ENCODE measurements around the gene GTF2A1. TPM values are rescaled to one million over a fixed set of nuclear protein-coding genes. Genes with fewer than 3 reads are reported as not detected.

Gene GTF2A1
- total and polyA plus RNA-seq, 2 donors (not counting 3 experiments of a cell fraction or from before 2014, with no cell fraction given) = 11.1 to 33.4 TPM

DNA sequence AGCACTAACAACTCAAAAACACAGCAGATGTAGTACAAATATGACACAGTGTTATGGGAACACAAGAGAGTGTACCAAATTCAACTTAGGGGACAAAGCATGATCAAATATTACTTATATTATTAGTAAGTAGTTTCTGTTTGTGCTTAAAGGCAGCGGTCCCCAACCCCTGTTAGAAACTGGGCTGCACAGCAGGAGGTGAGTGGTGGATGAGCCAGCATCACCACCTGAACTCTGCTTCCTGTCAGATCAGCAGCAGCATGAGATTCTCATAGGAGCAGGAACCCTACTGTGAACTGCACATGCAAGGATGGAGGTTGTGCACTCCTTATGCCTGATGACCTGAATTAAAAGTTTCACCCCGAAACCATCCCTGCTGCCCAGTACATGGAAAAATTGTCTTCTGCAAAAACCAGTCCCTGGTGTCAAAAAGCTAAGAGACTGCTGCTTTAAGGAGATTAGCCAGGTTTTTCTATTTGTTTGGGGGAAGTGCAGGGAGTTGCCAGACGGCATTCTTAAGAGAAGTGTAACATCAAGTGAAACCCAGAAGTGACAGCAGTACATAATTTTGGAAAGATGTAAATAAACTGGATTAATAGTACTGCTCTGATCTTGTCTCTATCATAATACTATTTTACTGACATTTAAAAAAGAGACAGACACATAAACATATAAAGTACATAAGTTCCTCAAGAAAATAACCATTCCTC is 26.7 kb downstream of the GTF2A1 start:
- ChIA-PET CTCF (no interaction called here), POLR2A (no interaction called here)
- dilution Hi-C loops (cut with MboI; ENCODE audit: extremely low pct_ligation_motif_present, low sequenced_read_pairs) = no loop called here
- intact Hi-C loops (cut with micrococcal nuclease) = no loop called here
- FAIRE-seq (no peak), DNase-seq (ENCODE audit: low read depth, low spot score) (no peak)
- Histone ChIP-seq H2AFZ (ENCODE audit: low read depth, low read length) (no peak overlapping the region), H3K4me3 (replicated peaks in 1 of 3; ENCODE audit: insufficient read depth in 1 of 3, low read depth in 1 of 3, low read length in 3 of 3) (no peak overlapping the region), H3K36me3 (ENCODE audit: control insufficient read depth in 2 of 2, extremely low read depth in 1 of 2, insufficient read depth in 2 of 2, low read length in 2 of 2) (peaks cover 6 to 16% of the 10 kb centered on the region in 2 experiments), H4K20me1 (replicated peaks; ENCODE audit: control insufficient read depth, extremely low read depth, insufficient read depth, low read length) (no peaks in the 10 kb centered on the region), H3K9ac (replicated peaks; ENCODE audit: extremely low read depth, insufficient read depth, low read length) (no peak overlapping the region), H3K4me1 (ENCODE audit: control insufficient read depth, extremely low read depth, insufficient read depth, low read length) (no peaks in the 10 kb centered on the region), H3K4me2 (ENCODE audit: insufficient read depth, low read length) (no peak overlapping the region), H3K27ac (ENCODE audit: insufficient read depth, low read depth, low read length) (no peak overlapping the region), H3K9me3 (replicated peaks; ENCODE audit: control insufficient read depth, insufficient read depth, low read length) (no peaks in the 10 kb centered on the region), H3K9me1 (replicated peaks; ENCODE audit: control insufficient read depth, extremely low read depth, insufficient read depth, low read length) (no peaks in the 10 kb centered on the region), H3K79me2 (ENCODE audit: control insufficient read depth, insufficient read depth, low read length) (peaks cover 11% of the 10 kb centered on the region), H3K27me3 (ENCODE audit: control insufficient read depth in 2 of 2, insufficient read depth in 2 of 2, low read length in 2 of 2) (no peaks in the 10 kb centered on the region)
- TF ChIP-seq POLR2AphosphoS5 (IDR thresholded peaks at IDR 0.05; ENCODE audit: insufficient read depth, low read depth, low read length) (no peak), MYC (IDR thresholded peaks at IDR 0.05; ENCODE audit: low read depth, low read length) (no peak), EZH2 (IDR thresholded peaks at IDR 0.05; ENCODE audit: borderline replicate concordance, low read depth, low read length, severe bottlenecking) (no peak), FOS (IDR thresholded peaks at IDR 0.05; ENCODE audit: borderline replicate concordance, insufficient read depth, low read length) (no peak)
- TF ChIP-seq, protein P1, sequence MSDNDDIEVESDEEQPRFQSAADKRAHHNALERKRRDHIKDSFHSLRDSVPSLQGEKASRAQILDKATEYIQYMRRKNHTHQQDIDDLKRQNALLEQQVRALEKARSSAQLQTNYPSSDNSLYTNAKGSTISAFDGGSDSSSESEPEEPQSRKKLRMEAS (IDR thresholded peaks at IDR 0.05; ENCODE audit: insufficient read depth, insufficient read length) = no peak
- BruUV-seq (replicated peaks) = no TSS peak

- POLR2A ChIA-PET = no interaction called here
- peaks cover 6 to 16% of the 10 kb centered on the region in 2 experiments for H3K36me3 ChIP-seq (ENCODE audit: control insufficient read depth in 2 of 2, extremely low read depth in 1 of 2, insufficient read depth in 2 of 2, low read length in 2 of 2)
These were observed 28.2 kb downstream of the GTF2A1 start for GRCh38 chr14:81192594-81192993.

More at GRCh38 chr14:81192594-81192993, 28.2 kb downstream of the GTF2A1 start:
- Histone ChIP-seq H2AFZ (ENCODE audit: low read depth, low read length) (no peak overlapping the region), H3K9ac (replicated peaks; ENCODE audit: extremely low read depth, insufficient read depth, low read length) (no peak overlapping the region), H3K27ac (ENCODE audit: insufficient read depth, low read depth, low read length) (no peak overlapping the region), H3K4me3 (replicated peaks in 1 of 3; ENCODE audit: insufficient read depth in 1 of 3, low read depth in 1 of 3, low read length in 3 of 3) (no peak overlapping the region), H3K4me2 (ENCODE audit: insufficient read depth, low read length) (no peak overlapping the region), H3K9me3 (replicated peaks; ENCODE audit: control insufficient read depth, insufficient read depth, low read length) (no peaks in the 10 kb centered on the region), H3K79me2 (ENCODE audit: control insufficient read depth, insufficient read depth, low read length) (peaks cover 11% of the 10 kb centered on the region), H3K4me1 (ENCODE audit: control insufficient read depth, extremely low read depth, insufficient read depth, low read length) (no peaks in the 10 kb centered on the region), H3K9me1 (replicated peaks; ENCODE audit: control insufficient read depth, extremely low read depth, insufficient read depth, low read length) (no peaks in the 10 kb centered on the region), H4K20me1 (replicated peaks; ENCODE audit: control insufficient read depth, extremely low read depth, insufficient read depth, low read length) (no peaks in the 10 kb centered on the region), H3K27me3 (ENCODE audit: control insufficient read depth in 2 of 2, insufficient read depth in 2 of 2, low read length in 2 of 2) (no peaks in the 10 kb centered on the region)
- CTCF ChIA-PET = interaction anchor here (1.3 to 1.6 kb wide), 2 partner anchors 18 to 22 kb away, joined by 3 read pairs; no protein-coding TSS in a partner anchor
- dilution Hi-C loops (cut with MboI; ENCODE audit: extremely low pct_ligation_motif_present, low sequenced_read_pairs) (no loop called here), intact Hi-C loops (cut with micrococcal nuclease) (no loop called here)
- BruUV-seq (replicated peaks) = no TSS peak
- TF ChIP-seq GATA2 (IDR thresholded peaks at IDR 0.05; ENCODE audit: insufficient read depth, insufficient read length, low read depth, low read length) (no peak), EZH2 (IDR thresholded peaks at IDR 0.05; ENCODE audit: borderline replicate concordance, low read depth, low read length, severe bottlenecking) (no peak), FOS (IDR thresholded peaks at IDR 0.05; ENCODE audit: borderline replicate concordance, insufficient read depth, low read length) (no peak), JUN (IDR thresholded peaks at IDR 0.05; ENCODE audit: borderline replicate concordance, insufficient read depth, insufficient read length, low read depth) (no peak), MYC (IDR thresholded peaks at IDR 0.05; ENCODE audit: low read depth, low read length) (no peak), POLR2A (IDR thresholded peaks at IDR 0.05; ENCODE audit: low read depth, low read length) (no peak), POLR2AphosphoS5 (IDR thresholded peaks at IDR 0.05; ENCODE audit: insufficient read depth, low read depth, low read length) (no peak)
- TF ChIP-seq, protein P2, sequence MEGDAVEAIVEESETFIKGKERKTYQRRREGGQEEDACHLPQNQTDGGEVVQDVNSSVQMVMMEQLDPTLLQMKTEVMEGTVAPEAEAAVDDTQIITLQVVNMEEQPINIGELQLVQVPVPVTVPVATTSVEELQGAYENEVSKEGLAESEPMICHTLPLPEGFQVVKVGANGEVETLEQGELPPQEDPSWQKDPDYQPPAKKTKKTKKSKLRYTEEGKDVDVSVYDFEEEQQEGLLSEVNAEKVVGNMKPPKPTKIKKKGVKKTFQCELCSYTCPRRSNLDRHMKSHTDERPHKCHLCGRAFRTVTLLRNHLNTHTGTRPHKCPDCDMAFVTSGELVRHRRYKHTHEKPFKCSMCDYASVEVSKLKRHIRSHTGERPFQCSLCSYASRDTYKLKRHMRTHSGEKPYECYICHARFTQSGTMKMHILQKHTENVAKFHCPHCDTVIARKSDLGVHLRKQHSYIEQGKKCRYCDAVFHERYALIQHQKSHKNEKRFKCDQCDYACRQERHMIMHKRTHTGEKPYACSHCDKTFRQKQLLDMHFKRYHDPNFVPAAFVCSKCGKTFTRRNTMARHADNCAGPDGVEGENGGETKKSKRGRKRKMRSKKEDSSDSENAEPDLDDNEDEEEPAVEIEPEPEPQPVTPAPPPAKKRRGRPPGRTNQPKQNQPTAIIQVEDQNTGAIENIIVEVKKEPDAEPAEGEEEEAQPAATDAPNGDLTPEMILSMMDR (IDR thresholded peaks at IDR 0.05; ENCODE audit: extremely low read depth in 1 of 2, insufficient read depth in 1 of 2, low read depth in 1 of 2, low read length in 2 of 2) = no peak
- TF ChIP-seq, protein P1 (IDR thresholded peaks at IDR 0.05; ENCODE audit: insufficient read depth, insufficient read length) = no peak
- DNase-seq (ENCODE audit: low read depth, low spot score) (no peak), FAIRE-seq (no peak)
